GM19193 (cell line): ENCODE data around the gene NRL.
A peak's percentile ranks its signal among the peaks of the same experiment; 100 is the strongest.

Source experiments
- POLR2A ChIP-seq: IDR thresholded peaks from 4 replicates; pipeline ENCODE4 v1.6.1; 2011; ENCODE audit not compliant: insufficient read depth, insufficient read length; ENCODE audit errors: extremely low read depth

NRL gene

GRCh38 chr14:24114532-24115421, at the start of gene NRL, which contains the start of gene DCAF11:
NRL (minus strand) TSS chr14:24114949; CDS start chr14:24082848, 32,101 bp downstream.
DCAF11 (plus strand) TSS chr14:24114777; CDS start chr14:24115595, 818 bp downstream.
- TF ChIP-seq POLR2A = peak; percentile 42

DNA sequence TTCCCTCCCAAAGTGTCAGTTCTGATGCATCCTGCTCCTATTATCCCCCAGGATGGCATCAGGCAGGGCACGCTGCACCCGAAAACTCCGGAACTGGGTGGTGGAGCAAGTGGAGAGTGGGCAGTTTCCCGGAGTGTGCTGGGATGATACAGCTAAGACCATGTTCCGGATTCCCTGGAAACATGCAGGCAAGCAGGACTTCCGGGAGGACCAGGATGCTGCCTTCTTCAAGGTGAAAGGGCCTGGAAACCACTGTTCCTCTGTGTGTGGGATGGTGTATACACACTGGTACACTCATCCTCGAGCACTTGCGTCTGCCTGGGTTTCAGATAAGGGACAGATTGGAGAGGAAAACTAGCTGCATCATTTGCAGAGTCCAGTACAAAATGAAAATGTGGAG, 47.3 kb upstream of the NRL start:
- no peak for TF ChIP-seq POLR2A

DNA sequence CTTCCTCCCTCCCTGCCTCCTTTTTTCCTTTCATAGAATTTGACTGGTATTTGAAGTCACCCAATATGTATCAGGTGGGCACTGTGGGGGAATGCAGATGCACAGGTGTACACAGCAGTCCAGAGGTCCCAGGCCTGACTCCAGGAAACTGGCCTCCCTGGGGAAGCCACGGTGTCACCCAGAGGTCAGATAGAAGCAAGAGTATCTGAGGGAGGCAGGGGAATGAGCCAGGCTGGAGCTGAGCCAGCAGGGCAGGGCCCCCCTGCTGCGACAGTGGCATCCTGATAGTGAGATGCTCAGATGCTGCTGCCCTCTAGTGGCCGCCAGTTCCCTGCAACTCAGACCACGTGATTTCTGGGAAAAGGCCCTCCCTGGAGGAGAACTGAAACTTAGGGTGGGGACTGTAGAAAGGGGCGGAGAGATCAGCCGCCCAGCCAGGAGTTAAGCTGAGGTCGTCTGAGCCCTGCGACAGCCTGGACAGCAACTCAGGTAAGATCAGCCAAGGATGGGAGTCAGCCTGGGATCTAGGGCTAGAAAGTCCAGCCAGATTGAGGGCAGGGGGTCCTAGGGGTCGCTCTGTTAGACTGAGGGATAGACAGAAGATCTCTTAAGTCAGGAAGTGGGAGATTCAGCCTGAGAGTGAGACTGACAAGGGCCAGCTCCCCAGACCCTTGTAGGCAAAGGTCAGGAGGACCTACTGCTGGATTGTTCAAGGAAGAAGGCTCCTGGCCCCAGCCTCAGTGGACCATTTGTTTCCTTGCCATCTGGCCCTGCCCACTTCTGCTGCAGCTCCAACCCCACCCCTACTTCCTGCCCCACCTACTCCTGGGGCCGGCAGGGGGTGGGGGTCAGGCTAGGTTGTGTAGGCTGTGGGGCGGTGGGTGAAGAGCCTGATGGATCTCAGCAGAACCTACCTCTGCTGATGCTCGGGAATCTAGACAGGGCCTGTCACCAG, 46.4 kb upstream of the NRL start, which contains the start of gene IRF9:
Gene IRF9, plus strand, starts transcription at position 416 of the 955 bp plus-strand sequence. CDS start 880 bp downstream, outside the sequence.
- peak; percentile 98 for TF ChIP-seq POLR2A

DNA sequence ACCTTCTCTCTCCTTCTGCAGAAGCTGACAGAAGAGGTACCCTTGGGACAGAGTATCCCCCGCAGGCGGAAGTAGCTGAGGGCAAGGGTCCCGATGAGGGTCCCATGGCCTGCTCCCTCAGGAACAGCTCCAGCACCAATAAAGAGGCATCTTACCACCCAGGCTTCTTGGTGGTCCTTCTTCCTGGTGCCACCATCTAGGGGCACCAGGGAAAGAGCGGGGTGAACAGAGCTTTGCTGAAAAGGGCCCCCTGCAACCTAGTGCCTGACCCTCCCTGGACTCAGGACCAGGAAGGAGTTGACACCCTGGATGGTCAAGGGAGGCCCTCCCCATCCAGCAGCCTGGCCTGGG, 45.7 kb upstream of the NRL start:
- TF ChIP-seq POLR2A = no peak

DNA sequence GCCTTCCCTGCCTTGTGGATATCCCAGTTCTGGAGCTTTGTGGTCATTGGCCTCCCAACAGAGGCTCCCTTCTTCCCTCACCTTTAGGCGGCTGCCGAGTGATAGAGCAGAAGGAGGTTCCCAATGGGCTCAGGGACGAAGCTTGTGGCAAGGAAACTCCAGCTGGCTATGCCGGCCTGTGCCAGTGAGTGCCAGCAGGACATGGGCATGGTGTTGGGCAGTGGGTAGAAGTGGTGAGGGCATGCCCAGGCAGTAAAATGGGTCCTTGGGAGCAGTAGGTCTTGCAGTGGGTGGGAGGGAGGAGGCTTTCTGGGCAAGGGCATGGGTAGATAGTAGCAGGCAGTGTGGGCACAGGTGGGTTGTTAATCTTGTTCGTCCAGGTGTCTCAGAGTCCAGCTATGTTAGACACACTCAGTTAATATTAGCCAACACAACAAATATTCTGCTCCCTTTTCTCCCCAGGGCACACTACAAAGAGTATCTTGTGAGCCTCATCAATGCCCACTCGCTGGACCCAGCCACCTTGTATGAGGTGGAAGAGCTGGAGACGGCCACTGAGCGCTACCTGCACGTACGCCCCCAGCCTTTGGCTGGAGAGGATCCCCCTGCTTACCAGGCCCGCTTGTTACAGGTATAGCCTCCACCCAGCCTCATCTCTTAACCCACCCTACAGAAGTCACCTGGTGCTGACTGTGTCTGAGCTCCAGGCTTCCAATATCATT, 45.2 kb upstream of the NRL start:
- no peak for TF ChIP-seq POLR2A

- no peak for TF ChIP-seq POLR2A
Measured at GRCh38 chr14:24157331-24157730, 42.6 kb upstream of the NRL start.

- no peak for TF ChIP-seq POLR2A
Measured at GRCh38 chr14:24156840-24157239, 42.1 kb upstream of the NRL start.

DNA sequence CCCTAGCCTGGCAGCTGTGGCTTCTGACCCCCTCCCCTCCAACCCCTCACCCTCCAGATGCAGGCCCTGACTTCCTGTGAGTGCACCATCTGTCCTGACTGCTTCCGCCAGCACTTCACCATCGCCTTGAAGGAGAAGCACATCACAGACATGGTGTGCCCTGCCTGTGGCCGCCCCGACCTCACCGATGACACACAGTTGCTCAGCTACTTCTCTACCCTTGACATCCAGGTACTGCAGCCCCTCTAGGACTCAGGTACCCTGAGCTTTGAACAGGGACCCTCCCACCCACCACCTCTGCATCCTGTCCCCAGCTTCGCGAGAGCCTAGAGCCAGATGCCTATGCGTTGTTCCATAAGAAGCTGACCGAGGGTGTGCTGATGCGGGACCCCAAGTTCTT, 40.4 kb upstream of the NRL start:
- no peak for TF ChIP-seq POLR2A

DNA sequence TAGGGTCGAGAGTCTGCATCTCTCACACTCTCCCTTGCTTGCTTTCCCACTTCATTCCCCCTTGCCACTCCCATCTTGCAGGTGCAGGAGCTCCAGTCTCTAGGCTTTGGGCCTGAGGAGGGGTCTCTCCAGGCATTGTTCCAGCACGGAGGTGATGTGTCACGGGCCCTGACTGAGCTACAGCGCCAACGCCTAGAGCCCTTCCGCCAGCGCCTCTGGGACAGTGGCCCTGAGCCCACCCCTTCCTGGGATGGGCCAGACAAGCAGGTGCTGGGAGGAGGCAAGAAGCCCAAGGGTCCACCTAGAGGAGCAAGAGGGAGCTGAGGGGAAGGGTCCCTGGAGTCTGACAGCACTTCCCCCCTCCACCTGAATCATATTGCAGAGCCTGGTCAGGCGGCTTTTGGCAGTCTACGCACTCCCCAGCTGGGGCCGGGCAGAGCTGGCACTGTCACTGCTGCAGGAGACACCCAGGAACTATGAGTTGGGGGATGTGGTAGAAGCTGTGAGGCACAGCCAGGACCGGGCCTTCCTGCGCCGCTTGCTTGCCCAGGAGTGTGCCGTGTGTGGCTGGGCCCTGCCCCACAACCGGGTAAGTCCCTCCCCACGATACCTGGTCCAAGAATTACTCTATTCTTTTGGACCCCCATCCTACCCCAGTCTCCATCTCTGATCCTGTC, 36.8 kb upstream of the NRL start:
- TF ChIP-seq POLR2A = no peak

DNA sequence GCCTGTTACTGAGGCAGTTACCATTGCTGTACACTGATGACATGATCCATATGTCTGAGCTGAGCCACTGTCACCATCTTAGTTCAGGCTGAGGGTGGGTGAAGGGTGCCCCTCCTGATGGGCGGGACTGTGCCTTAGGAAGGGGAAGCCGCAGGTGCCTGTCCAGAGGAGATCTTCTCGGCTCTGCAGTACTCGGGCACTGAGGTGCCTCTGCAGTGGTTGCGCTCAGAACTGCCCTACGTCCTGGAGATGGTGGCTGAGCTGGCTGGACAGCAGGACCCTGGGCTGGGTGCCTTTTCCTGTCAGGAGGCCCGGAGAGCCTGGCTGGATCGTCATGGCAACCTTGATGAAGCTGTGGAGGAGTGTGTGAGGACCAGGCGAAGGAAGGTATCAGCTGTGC, 36.2 kb upstream of the NRL start:
- no peak for TF ChIP-seq POLR2A

- no peak for TF ChIP-seq POLR2A
Measured at GRCh38 chr14:24150567-24150966, 35.8 kb upstream of the NRL start.

DNA sequence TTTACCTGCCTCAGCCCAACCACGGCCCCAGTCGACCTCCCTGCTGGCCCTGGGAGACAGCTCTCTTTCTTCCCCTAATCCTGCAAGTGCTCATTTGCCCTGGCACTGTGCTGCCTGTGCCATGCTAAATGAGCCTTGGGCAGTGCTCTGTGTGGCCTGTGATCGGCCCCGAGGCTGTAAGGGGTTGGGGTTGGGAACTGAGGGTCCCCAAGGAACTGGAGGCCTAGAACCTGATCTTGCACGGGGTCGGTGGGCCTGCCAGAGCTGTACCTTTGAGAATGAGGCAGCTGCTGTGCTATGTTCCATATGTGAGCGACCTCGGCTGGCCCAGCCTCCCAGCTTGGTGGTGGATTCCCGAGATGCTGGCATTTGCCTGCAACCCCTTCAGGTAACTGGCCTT, 35.3 kb upstream of the NRL start:
- no peak for TF ChIP-seq POLR2A

GRCh38 chr14:24149302-24149969, 34.7 kb upstream of the NRL start:
- no peak for TF ChIP-seq POLR2A

- TF ChIP-seq POLR2A = no peak
Measured at GRCh38 chr14:24147761-24148428, 33.1 kb upstream of the NRL start.
